GM12875 (cell line): ENCODE results near the gene BBX.

ENCODE experiments used
- H3K4me3 ChIP-seq: one replicate; pipeline ENCODE4 v1.5.1; 2011; ENCODE audit warnings: low read depth, low read length, control low read depth
- CTCF ChIP-seq: IDR thresholded peaks from 2 replicates; pipeline ENCODE4 v1.5.1; 2011; ENCODE audit warnings: low read depth, mild to moderate bottlenecking, control low read depth, inconsistent platforms, low read length, moderate library complexity, borderline replicate concordance; ENCODE audit not compliant: insufficient read depth

The BBX gene

GRCh38 chr3:107506458-107506857 lies 16.3 kb upstream of the BBX start:
- no peak for TF ChIP-seq CTCF
- H3K4me3 ChIP-seq: no peak overlapping the region

- no peak overlapping the region for H3K4me3 ChIP-seq
- TF ChIP-seq CTCF: no peak
Observed at GRCh38 chr3:107508331-107508730, 14.4 kb upstream of the BBX start.

DNA sequence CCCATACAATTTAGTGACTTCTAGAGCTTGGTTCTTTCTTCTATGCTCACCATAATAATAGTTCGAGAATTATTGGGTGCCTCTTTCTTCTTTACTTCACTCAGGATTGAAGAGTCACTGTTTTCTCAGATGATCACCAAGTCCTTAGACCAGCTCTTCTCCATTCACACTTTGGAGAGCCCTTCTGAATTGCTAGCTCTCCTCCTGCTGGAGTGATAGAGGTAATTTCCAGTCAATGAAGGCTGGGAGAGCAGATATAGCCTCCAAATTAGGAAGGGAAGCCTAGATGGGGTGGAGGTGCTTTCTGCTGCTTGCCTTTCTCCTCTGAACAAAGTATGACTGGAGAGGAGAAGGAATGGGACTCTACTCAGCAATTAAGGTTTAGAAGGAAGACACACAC lies 10.7 kb upstream of the BBX start:
- H3K4me3 ChIP-seq: no peak overlapping the region

DNA sequence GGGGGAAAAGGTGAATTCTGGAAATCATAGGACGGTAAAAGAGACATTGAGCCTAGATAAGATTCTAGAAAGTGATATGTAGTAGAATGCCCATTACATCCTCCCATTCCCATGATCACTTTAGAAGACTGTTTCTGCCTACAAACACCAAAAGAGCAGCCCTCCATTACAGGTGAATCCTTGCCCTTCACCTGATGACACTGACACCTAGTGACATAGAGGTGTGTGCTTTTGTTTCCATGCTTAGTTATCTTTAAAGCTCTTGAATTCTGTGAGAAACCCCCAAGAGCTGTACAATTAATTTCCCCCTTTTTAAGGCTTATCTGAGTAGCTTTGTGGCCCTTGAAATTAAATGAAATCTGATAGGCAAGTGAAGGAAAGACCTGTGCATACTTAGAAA lies 8.3 kb upstream of the BBX start:
- H3K4me3 ChIP-seq: no peak overlapping the region
- TF ChIP-seq CTCF: no peak

More for the DNA sequence above, 10.7 kb upstream of the BBX start:
- no peak for TF ChIP-seq CTCF

- no peak for TF ChIP-seq CTCF
- no peak overlapping the region for H3K4me3 ChIP-seq
Observed at GRCh38 chr3:107516475-107516874, 6.3 kb upstream of the BBX start.

- no peak for TF ChIP-seq CTCF
- no peak overlapping the region for H3K4me3 ChIP-seq
Observed at GRCh38 chr3:107520535-107520934, 2.2 kb upstream of the BBX start.

- no peak for TF ChIP-seq CTCF
- no peak overlapping the region for H3K4me3 ChIP-seq
Observed at GRCh38 chr3:107521469-107522059, 1.2 kb upstream of the BBX start.
